Measurements from ENCODE around the gene CLEC2B.

CLEC2B gene

DNA sequence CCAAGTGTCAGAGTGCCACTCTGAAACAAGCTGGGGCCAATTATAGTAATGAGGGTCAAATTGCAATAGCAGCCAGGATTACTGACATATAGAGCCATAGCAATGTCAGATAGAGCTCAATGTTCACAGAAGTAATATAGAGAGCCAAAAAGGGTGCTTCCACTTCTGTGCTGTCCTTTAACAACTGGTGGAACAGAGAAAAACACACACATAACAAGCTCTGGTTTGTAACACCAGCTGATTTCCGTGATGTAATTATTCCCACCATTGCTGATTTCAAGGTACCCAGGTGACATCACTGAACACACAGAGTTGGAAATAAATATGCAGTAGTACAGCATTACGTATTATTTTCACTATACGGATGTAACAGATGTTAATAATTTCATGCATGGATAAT is 3.0 kb upstream of the CLEC2B start:
- DNase-seq (ENCODE audit: extremely low spot score, insufficient read length, low read depth), result no peak
- FAIRE-seq, result no peak

DNA sequence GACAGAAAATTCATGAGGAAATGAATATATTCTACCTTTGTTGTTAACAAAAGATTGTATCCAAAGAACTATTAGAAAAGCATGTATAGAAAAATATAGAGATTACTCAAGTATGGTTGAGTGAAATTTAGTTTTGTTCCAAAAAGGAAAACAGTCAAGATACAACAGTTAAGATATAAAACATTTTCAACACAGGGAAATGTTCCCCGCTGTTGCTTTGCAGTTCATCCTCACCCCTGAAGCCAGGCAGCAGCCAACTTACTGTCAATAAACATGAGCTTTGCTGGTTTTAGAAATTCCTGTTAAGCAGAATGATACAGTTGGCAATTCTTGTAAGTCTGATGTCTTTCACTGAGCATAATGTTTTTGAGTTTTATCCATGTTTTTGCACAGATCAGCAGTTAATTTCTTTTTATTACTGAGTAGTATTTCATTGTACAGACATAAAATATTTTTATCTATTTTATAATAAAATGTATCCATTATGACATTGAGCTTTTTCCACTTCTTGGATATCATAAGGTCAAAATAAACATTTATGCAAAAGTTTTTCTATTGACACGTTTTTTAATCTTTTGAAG is 1.2 kb upstream of the CLEC2B start:
- FAIRE-seq (peak; percentile 49), DNase-seq (ENCODE audit: extremely low spot score, insufficient read length, low read depth) (no peak)

DNA sequence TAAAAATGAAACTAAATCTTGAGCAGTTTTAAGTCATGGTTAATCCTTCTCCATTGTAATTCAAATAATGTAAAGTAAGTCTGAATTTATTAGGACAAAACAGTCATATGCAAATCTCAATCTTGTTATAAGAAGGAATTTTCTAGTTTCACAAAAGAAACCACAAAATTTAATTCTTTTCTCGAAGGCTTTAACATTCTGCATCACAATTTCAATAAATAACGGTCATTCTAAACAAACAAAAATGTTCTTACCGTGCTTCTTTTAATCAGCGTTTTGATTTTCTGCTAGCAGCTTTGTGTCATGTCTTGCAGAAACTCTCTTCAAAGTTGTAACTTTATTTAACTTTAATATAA is 225 bp downstream of the CLEC2B start:
- FAIRE-seq (no peak), DNase-seq (ENCODE audit: extremely low spot score, insufficient read length, low read depth) (no peak)

DNA sequence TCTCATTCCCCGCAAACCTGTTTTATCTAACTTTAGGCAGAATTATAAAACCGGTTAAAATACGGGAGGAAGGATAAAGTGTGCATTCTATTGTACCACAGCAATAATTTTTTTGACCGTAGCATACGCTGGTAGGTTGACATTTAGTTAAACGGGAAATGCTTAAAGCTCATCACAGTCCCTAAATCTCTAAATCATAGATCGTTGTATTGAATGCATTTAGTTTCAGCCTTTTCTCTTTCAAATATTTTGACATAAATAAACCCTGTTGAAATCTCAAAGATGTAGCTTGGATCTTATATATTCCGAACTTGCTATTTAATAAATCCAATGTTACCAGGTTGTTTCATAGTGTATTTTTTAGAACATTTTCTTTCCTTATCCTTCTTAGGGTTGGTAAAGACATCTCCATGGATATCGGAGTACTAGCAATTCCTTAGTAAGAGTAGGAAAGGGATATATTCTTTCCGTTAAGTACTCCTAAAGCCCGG is 798 bp downstream of the CLEC2B start:
- no peak for DNase-seq (ENCODE audit: extremely low spot score, insufficient read length, low read depth)
- FAIRE-seq, result peak; percentile 62

DNA sequence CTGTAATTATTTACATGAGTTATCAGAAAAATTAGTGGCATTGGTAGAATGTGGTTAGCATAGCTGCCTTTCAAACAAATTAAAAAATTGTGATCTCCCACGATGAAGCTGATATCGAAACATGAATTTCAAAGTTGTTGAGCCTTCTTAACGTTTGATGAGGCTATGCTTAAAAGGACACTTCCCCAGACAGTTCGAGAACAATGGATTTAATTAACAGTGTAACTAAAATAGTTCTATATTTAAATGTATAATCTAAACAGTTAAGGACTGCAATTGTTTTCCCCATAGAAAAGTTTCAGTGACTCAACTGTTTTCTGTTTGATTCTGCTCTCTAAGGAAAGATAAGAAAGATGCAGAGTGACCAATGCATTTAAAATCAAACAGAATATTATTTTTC is 1.6 kb downstream of the CLEC2B start:
- DNase-seq (ENCODE audit: extremely low spot score, insufficient read length, low read depth) (no peak), FAIRE-seq (peak; percentile 21)

DNA sequence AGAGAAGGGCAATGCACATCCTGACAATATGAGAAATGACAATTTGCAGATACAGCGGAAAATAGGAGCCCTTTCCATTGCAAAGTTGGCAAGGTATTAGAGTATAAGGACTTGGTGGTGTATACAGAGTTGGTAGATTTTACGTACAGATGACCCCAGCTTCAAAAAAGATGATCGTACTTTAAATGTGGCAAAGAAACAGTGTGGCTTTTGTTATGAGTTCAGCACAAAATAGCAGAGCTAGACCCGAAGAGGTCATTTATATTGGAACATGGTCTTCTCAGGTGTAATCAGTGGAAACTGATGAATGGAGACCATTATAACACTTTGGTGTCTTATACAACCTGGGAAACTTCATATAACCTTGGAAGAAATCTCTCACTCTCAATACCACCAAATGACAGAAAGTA is 2.3 kb downstream of the CLEC2B start:
- FAIRE-seq (no peak), DNase-seq (ENCODE audit: extremely low spot score, insufficient read length, low read depth) (no peak)

DNA sequence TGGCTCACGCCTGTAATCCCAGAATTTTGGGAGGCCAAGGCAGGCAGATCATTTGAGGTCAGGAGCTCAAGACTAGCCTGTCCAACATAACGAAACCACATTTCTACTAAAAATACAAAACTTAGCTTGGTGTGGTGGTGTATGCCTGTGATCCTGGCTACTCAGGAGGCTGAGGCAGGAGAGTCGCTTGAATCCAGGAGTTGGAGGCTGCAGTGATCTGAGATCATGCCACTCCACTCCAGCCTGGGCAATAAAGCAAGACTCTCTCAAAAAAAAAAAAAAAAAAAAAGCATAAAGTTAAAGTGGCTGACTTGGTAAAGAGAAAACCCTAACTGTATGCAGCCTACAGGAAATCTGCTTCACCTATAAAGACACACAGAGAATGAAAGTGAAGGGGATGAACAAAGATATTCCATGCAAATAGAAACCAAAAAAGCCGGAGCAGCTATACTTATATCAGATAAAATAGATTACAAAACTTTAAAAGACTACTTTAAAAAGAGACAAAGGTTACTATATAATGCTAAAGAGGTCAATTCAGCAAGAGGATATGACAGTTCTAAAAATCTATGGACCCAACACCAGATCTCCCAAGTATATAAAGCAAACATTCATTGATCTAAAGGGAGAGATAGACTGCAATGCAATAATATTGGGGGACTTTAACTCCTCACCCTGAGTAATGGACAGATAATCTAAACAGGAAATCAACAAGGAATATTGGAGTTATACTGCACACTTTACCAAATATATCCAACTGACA is 4.1 kb downstream of the CLEC2B start:
- no peak for DNase-seq (ENCODE audit: extremely low spot score, insufficient read length, low read depth)
- FAIRE-seq, result peak; percentile 72

DNA sequence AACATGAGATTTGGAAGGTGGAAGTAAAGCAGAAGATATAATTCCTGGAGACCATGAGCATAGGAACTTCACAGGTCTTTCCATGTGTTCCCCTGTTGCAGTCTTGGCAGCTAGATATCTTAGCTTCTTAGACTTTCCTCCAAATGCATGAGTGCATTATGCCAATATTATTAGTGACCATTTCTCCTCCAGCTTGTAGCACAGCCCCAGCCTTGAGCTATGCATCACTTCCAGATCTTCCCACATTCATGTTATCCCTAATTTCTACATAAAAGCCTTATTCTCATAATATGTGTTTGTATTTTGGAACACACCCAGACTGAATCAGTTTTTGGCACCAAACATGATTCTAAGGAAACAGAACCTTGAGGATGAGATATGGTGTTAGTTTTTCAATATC is 11.0 kb downstream of the CLEC2B start:
- DNase-seq (ENCODE audit: extremely low spot score, insufficient read length, low read depth), result no peak
- no peak for FAIRE-seq

DNA sequence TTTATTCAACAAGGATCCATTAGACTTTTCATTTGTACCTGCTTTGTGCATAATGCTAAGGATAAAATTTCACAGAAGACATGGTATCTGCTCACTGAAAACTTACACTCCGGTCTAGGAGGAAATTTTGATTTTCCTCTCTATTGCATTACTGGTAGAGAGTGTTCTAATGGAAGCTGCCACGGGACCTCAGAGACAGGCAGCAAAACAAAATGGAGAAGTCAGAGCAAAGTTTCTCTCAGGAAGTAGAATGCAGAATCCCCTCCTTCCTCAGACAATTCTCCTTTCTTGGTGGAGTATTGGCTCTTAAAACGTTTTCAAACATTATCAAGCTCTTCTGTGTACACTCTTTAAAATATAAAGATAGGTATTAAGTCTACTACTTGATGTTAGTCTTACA is 12.3 kb downstream of the CLEC2B start:
- FAIRE-seq (no peak), DNase-seq (ENCODE audit: extremely low spot score, insufficient read length, low read depth) (no peak)

DNA sequence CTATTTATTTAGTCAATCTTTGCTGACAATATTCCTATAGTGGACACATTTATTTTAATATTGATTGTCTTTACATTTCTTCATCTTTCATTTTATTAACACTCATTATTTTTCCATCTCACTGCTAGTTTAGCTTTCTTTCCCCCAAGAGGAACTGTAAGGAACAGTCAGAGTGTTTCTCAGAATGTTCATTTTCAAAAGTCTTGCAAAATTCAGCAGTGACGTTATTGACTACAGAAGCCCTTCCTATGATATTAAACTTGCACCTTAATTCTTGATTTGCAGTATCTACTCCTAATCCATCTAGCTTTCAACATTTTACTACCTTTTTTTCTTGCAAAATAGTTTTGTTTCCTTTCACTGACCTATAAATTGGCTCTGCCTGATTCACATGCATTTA is 13.0 kb downstream of the CLEC2B start:
- FAIRE-seq, result no peak
- DNase-seq (ENCODE audit: extremely low spot score, insufficient read length, low read depth), result no peak

DNA sequence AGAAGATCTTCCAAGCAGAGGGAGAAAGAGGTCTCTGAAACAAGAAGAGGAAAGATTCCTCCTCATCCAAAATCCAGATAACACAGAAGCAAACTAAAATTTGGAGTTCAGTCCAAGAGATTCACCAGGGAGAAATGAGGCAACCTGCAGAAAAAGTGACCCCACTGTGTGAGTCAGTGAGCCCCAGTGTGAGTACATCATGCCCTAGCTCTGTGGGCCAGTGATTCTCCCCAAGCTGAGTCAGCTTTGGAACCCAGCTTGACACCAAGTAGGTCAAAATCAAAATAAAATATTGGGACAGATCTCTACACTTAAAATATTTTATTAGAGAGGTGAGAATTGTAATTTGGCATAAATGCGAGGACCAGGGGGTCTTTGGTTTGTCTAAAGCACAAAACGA is 17.2 kb downstream of the CLEC2B start:
- DNase-seq (ENCODE audit: extremely low spot score, insufficient read length, low read depth) (no peak), FAIRE-seq (no peak)

DNA sequence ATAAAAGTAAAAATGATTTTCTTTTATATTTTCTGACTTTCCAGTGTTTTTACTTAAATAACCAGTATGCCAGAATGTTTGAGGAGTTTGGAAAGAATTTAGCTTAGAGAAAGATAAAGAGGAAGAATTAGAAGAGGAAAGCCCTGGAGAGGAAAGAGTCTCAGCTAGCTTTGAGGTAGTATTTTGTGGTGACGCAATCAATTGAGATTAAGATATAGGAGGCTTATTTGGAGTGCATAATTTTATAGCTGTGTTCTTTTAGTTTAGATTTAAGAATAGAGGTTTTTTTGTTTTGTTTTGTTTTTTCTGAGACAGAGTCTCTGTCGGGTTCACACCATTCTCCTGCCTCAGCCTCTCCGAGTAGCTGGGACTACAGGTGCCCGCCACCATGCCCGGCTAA is 18.1 kb downstream of the CLEC2B start:
- no peak for DNase-seq (ENCODE audit: extremely low spot score, insufficient read length, low read depth)
- FAIRE-seq, result no peak

DNA sequence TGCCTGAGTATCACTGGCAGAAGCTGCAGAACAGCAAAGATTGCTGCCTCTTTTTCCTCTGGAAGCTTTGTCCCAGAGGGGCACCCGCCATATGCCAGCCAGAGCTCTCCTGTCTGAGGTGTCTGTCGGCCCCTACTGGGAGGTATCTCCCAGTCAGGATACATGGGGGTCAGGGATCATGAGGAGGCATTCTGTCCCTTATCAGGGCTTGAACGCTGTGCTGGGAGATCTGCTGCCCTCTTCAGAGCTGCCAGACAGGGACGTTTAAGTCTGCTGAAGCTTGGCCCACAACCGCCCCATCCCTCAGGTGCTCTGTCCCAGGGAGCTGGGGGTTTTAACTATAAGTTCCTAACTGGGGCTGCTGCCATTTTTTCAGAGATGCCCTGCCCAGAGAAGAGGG is 20.3 kb downstream of the CLEC2B start:
- FAIRE-seq (no peak), DNase-seq (ENCODE audit: extremely low spot score, insufficient read length, low read depth) (no peak)

DNA sequence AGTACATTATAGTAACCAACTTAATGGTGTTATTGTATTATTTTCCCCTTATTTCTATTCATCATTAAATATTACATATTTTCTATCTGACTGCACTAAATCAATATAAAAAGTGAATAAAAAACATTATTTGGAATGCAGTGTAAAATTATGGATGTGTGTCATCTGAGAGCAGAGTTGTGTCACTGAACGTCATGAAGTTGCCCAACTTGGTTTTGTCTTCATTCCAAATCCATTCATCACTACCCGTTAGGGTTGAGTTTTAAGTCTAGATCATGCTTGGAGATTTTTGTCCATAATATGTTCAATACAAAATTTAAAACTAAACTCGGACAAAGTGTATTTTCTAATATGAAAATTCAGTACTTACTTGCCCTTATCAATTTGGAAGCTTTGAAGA is 25.7 kb downstream of the CLEC2B start:
- FAIRE-seq, result no peak
- no peak for DNase-seq (ENCODE audit: extremely low spot score, insufficient read length, low read depth)

DNA sequence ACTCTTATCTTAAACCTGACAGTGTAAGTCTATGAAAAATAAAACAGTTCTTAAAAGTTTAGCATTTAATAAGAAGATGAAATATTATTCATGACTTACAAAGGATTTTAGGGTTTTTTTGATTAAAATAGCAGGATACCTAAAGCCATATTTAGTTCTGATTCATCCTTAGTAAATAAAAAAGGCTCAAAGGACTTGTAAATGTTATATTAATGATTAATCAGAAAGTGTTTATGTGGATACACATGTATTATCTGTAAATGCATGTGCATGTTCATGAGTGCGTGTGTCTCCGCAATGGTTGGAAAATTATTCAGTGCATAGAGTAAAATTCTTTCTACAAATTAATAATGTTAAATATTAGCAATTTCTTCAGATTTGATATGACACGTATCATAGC is 37.4 kb downstream of the CLEC2B start:
- no peak for DNase-seq (ENCODE audit: extremely low spot score, insufficient read length, low read depth)
- FAIRE-seq, result no peak

DNA sequence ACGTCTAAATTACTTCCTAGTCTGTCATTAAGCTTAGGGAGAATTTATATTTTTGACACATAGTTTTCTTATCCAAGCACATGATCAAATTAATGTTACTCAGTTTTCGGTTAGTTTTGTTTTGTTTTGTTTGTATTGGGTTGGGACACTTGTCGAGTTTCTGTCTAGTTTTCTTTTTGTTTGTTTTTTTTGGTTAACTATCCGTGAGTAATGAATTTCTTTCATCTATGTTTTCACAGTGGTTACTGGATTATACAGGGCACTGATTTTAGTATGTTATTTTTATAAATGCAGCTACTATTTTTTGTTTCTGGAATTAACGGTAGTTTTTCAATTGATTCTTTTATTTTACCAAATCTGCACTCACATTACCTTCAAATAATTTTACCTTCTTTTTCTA is 39.2 kb downstream of the CLEC2B start:
- DNase-seq (ENCODE audit: extremely low spot score, insufficient read length, low read depth) (no peak), FAIRE-seq (no peak)

DNA sequence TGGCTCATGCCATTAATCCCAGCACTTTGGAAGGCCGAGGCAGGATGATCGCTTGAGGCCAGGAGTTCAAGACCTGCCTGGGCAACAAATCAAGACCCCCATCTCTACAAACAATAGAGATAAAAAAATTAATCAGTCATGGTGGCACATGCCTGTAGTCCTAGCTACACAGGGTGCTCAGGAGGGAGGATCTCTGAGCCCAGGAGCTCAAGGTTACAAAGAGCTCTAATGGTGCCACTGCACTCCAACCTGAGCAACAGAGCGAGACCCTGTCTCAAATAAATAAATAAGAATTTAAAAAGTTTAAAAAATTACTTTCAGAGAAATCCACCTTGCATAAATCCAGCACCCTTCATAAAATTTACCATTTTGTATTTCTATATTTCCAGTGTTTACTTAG is 39.7 kb downstream of the CLEC2B start:
- FAIRE-seq (no peak), DNase-seq (ENCODE audit: extremely low spot score, insufficient read length, low read depth) (no peak)

DNA sequence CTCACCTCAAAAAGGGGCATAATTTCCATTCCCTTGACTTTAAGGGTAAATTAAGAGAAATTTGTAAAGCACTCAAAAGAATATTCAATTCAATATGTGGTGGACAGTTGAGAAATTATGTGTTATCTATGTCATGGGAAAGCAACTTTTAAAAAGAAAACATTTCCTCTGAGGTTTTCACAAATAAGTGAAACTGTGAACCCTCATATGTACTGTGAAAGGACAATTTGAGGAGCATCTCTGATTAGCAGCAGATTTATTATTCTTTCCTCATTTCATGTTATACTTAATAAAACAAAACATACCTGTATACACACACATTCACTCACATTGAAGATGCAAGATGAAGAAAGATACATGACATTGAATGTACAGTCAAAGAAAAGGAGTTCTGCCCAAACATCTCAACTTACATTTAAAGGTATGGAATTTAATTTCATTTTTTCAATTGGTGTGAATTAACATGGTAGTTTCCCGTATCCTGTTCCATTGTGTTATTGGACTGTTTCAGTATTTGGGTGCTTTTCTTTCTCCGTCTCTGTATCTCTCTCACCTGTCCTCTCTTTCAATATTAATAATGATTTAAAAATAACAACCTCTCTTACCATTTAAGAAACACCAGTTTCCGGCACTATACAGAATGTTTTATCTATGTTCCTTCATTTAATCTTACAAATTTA is 41.8 kb downstream of the CLEC2B start, which contains the start of gene KLRF1:
KLRF1 (plus strand) TSS at position 273 of the 680 bp plus-strand sequence; CDS start at position 337, 64 bp downstream.
- no peak for DNase-seq (ENCODE audit: extremely low spot score, insufficient read length, low read depth)
- FAIRE-seq, result peak; percentile 54

DNA sequence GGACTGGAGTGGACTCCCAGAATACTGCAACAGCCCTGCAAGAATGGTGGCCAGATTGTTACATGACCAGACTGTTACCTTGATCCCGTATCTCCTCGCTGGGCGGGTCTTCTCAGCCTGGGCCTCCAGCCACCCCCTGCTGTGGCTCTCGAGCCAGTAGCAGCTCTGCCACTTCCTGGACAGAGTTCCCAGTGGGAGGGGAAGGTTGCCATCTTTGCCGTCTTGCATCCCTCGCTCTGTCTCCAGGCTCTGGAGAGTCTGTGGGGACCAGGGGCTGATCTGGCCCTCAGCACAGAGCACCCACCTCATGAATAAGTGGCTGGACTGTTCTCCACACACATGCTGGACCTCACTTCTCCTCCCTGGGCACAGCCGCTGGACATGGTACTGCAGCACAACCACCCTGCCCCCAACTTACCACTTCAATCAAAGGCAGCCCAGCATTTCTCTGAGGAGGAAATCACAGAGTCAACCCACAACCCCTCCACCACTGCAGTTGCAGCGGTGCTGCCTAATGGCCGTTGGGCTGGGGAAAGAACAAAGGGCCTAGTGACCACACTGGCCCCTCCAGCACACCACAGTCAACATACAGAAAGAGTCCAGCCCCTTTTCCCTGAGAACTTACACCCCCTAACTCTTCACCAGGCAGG is 48.7 kb downstream of the CLEC2B start:
- FAIRE-seq (no peak), DNase-seq (ENCODE audit: extremely low spot score, insufficient read length, low read depth) (no peak)

DNA sequence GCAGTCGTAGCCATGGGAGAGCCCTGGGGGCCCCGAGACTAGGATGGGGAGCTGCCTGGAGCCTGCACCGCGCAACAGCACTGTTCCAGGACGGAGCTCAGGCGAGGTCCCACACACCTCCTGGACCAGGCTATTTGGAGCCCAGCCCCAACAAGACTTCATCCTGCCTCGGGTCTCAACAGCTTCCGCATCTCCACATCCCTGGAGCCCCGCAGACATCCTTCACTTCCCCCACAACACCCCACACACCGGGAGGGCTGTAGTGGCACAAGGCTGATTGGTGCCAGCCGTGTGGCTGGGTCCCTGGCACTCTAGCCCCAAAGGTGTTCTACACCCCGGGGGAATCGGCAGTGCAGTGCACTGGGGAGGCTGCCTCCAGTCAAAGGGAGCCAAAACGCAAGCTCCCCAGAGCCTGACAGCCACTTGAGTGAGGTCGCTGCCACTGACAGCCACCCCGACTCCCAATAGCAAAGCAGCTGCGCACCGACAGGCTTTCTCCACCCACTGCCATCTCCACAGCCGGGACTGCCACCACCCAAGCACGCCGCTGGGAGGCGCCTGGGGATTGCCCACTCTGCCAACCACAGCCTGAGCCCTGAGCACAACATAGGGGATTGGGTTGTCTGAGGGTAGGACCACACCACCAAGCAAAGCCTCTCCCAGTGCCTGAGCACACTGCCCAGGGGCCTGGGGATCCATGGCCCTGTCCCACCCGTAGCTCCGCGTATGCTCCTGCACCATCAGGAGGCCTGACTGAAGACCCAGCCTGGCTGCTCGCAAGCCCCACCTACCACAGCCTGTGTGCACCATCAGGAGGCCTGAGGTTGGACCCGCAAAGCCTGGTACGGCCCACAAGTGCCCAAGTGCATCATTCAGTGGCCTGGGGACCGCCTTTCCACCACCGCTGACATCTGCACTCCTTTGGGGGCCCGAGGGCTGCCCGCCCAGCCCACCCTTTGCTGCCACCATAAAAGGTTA is 55.0 kb downstream of the CLEC2B start:
- FAIRE-seq, result peak; percentile 92

More for the DNA sequence above, 55.0 kb downstream of the CLEC2B start:
- DNase-seq (ENCODE audit: extremely low spot score, insufficient read length, low read depth), result peak; percentile 73

Data from GM18507 (cell line).